HEK293 (cell line): Measurements from ENCODE around the gene GNPDA1.
"Not testable (repeated sequence)": the region's sequence is repeated elsewhere in the genome, so short reads cannot be mapped to it uniquely, and the experiment has no call there.

Experiments
- CTCF ChIA-PET: fragments of 350-600 bp; formaldehyde crosslinking; extraction: SDS; loops from one replicate; lab custom pipeline; 2021; ENCODE audit warnings: antibody characterized with exemption; lab: Yijun Ruan, JAX
- POLR2A ChIA-PET: fragments of 300-600 bp; formaldehyde crosslinking; extraction: SDS; loops from one replicate; lab custom pipeline; 2020; ENCODE audit warnings: antibody characterized with exemption, inconsistent platforms; lab: Yijun Ruan, JAX
- H3K27ac ChIP-seq: fragments of 200-500 bp; sonication (Bioruptor generic); 2 replicates; pipeline ENCODE4 v1.5.1; 2014; ENCODE audit warnings: low read depth, low read length, control low read depth, inconsistent platforms; ENCODE audit errors: extremely low read depth
- H3K36me3 ChIP-seq, 2 experiments: fragments of 200-500 bp in 1 of 2; sonication (Bioruptor generic) in 1 of 2; 1 replicate in 1 of 2; 2 replicates in 1 of 2; pipeline ENCODE4 v1.5.1; 2014 to 2017; ENCODE audit warnings: inconsistent platforms in 2 of 2, low read length in 2 of 2; ENCODE audit not compliant: control insufficient read depth in 2 of 2, insufficient read depth in 1 of 2
- H3K4me1 ChIP-seq: fragments of 200-500 bp; sonication (Bioruptor generic); 2 replicates; pipeline ENCODE4 v1.5.1; 2014; ENCODE audit warnings: mild to moderate bottlenecking, low read length, inconsistent platforms; ENCODE audit not compliant: control insufficient read depth, insufficient read depth
- H3K4me3 ChIP-seq: 2 replicates; pipeline ENCODE4 v1.5.1; 2011; ENCODE audit warnings: low read depth, mild to moderate bottlenecking, control low read depth, low read length, moderate library complexity
- H3K9me3 ChIP-seq: fragments of 200-500 bp; sonication (Bioruptor generic); 2 replicates; pipeline ENCODE4 v1.5.1; 2014; ENCODE audit warnings: low read depth, low read length, inconsistent platforms; ENCODE audit not compliant: control insufficient read depth, insufficient read depth
- KLF9 ChIP-seq: fragments of 450-650 bp; formaldehyde crosslinking; IDR thresholded peaks from 2 replicates; pipeline ENCODE4 v1.5.1; 2016; ENCODE audit warnings: missing biosample characterization, missing genetic modification characterization, low read depth
- MYNN ChIP-seq: fragments of 450-650 bp; formaldehyde crosslinking; IDR thresholded peaks from 2 replicates; pipeline ENCODE4 v1.5.1; 2016; ENCODE audit warnings: missing biosample characterization, missing genetic modification characterization, borderline replicate concordance
- MZF1 ChIP-seq: fragments of 450-650 bp; formaldehyde crosslinking; IDR thresholded peaks from 2 replicates; pipeline ENCODE4 v1.5.1; 2017; ENCODE audit warnings: missing biosample characterization, missing genetic modification characterization, borderline replicate concordance
- PRDM1 ChIP-seq: fragments of 450-650 bp; formaldehyde crosslinking; IDR thresholded peaks from 2 replicates; pipeline ENCODE4; 2016; ENCODE audit warnings: missing biosample characterization, missing genetic modification characterization
- PRDM4 ChIP-seq: fragments of 450-650 bp; formaldehyde crosslinking; IDR thresholded peaks from 2 replicates; pipeline ENCODE4 v1.5.1; 2017; ENCODE audit warnings: missing biosample characterization, missing genetic modification characterization
- SCRT2 ChIP-seq: fragments of 450-650 bp; formaldehyde crosslinking; IDR thresholded peaks from 2 replicates; pipeline ENCODE4 v1.5.1; 2016; ENCODE audit warnings: missing biosample characterization, missing genetic modification characterization
- ZBTB49 ChIP-seq: fragments of 450-650 bp; formaldehyde crosslinking; IDR thresholded peaks from 2 replicates; pipeline ENCODE4 v1.5.1; 2016; ENCODE audit warnings: missing biosample characterization, missing genetic modification characterization, low read depth
- ZNF112 ChIP-seq: fragments of 450-650 bp; formaldehyde crosslinking; IDR thresholded peaks from 2 replicates; pipeline ENCODE4 v1.5.0; 2017; ENCODE audit warnings: missing biosample characterization, missing genetic modification characterization
- ZNF146 ChIP-seq: fragments of 450-650 bp; formaldehyde crosslinking; IDR thresholded peaks from 2 replicates; pipeline ENCODE4 v1.5.1; 2016; ENCODE audit warnings: missing biosample characterization, missing genetic modification characterization
- ZNF2 ChIP-seq: fragments of 450-650 bp; formaldehyde crosslinking; IDR thresholded peaks from 2 replicates; pipeline ENCODE4 v1.5.1; 2016; ENCODE audit warnings: missing biosample characterization, missing genetic modification characterization
- ZNF211 ChIP-seq: fragments of 450-650 bp; formaldehyde crosslinking; IDR thresholded peaks from 2 replicates; pipeline ENCODE4 v1.5.1; 2016; ENCODE audit warnings: low read depth, missing biosample characterization, missing genetic modification characterization
- ZNF214 ChIP-seq: fragments of 450-650 bp; formaldehyde crosslinking; IDR thresholded peaks from 2 replicates; pipeline ENCODE4 v1.5.1; 2017; ENCODE audit warnings: missing biosample characterization, mild to moderate bottlenecking, missing genetic modification characterization, borderline replicate concordance
- ZNF366 ChIP-seq: fragments of 450-650 bp; formaldehyde crosslinking; conservative IDR thresholded peaks from 2 replicates; pipeline ENCODE4 v1.5.1; 2016; ENCODE audit warnings: missing biosample characterization, missing genetic modification characterization
- ZNF548 ChIP-seq: fragments of 450-650 bp; formaldehyde crosslinking; IDR thresholded peaks from 2 replicates; pipeline ENCODE4 v1.5.1; 2016; ENCODE audit warnings: missing biosample characterization, missing genetic modification characterization
- ZNF561 ChIP-seq: fragments of 450-650 bp; IDR thresholded peaks from 2 replicates; pipeline ENCODE4 v1.5.1; 2018; ENCODE audit warnings: missing biosample characterization, missing genetic modification characterization, borderline replicate concordance
- ZNF585B ChIP-seq: fragments of 450-650 bp; formaldehyde crosslinking; IDR thresholded peaks from 2 replicates; pipeline ENCODE4 v1.5.1; 2016; ENCODE audit warnings: missing biosample characterization, missing genetic modification characterization

The GNPDA1 gene

GRCh38 chr5:142038735-142039134 is 25.9 kb upstream of the GNPDA1 start:
- Histone ChIP-seq H3K4me1 (no peaks in the 10 kb centered on the region), H3K4me3 (no peak overlapping the region), H3K27ac (no peak overlapping the region), H3K36me3 (no peaks in the 10 kb centered on the region), H3K9me3 (no peaks in the 10 kb centered on the region)
- CTCF ChIA-PET: interaction anchor here (0.6 kb wide), 1 partner anchor 454 kb away, joined by 5 read pairs; no protein-coding TSS in a partner anchor
- TF ChIP-seq ZNF112 (tag by site-specific recombination) (no peak), PRDM4 (tag by site-specific recombination) (no peak), PRDM1 (tag by site-specific recombination) (peak; percentile 92), ZNF366 (tag by site-specific recombination) (peak; percentile 75), ZNF548 (no peak), MYNN (tag by site-specific recombination) (no peak), ZNF214 (tag by site-specific recombination) (no peak), ZNF211 (tag by site-specific recombination) (no peak), ZBTB49 (no peak), KLF9 (tag by site-specific recombination) (no peak), MZF1 (no peak), ZNF2 (tag by site-specific recombination) (no peak), ZNF585B (tag by site-specific recombination) (no peak), SCRT2 (no peak)
- POLR2A ChIA-PET: no interaction called here

- H3K4me1 ChIP-seq, H3K9me3 ChIP-seq, H3K36me3 ChIP-seq, H3K4me3 ChIP-seq, H3K27ac ChIP-seq: not testable (repeated sequence)
- CTCF ChIA-PET: interaction anchor here (0.6 kb wide), 1 partner anchor 105 kb away, joined by 6 read pairs; no protein-coding TSS in a partner anchor
- peak; percentile 69; the same call in 1 of the 2 replicates for TF ChIP-seq ZNF146 (tag by site-specific recombination)
- TF ChIP-seq, all 188 proteins: peak for 1; not testable (repeated sequence) for 187
- POLR2A ChIA-PET: not testable (repeated sequence)
Measured at GRCh38 chr5:142037599-142037998, 24.8 kb upstream of the GNPDA1 start.

GRCh38 chr5:142036918-142037317 is 24.1 kb upstream of the GNPDA1 start:
- Histone ChIP-seq H3K27ac (no peak overlapping the region), H3K9me3 (no peaks in the 10 kb centered on the region), H3K4me1 (no peaks in the 10 kb centered on the region; the same call in 1 of the 2 replicates), H3K36me3 (no peaks in the 10 kb centered on the region), H3K4me3 (no peak overlapping the region)
- CTCF ChIA-PET: interaction anchor here (0.7 kb wide), 1 partner anchor 119 kb away, joined by 4 read pairs; no protein-coding TSS in a partner anchor
- no peak for TF ChIP-seq ZNF561 (tag by site-specific recombination)
- POLR2A ChIA-PET: interaction anchor here (1.2 kb wide), 1 partner anchor 12 kb away, joined by 3 read pairs; no protein-coding TSS in a partner anchor
